ENCODE results near the gene PCID2.

The PCID2 gene

DNA sequence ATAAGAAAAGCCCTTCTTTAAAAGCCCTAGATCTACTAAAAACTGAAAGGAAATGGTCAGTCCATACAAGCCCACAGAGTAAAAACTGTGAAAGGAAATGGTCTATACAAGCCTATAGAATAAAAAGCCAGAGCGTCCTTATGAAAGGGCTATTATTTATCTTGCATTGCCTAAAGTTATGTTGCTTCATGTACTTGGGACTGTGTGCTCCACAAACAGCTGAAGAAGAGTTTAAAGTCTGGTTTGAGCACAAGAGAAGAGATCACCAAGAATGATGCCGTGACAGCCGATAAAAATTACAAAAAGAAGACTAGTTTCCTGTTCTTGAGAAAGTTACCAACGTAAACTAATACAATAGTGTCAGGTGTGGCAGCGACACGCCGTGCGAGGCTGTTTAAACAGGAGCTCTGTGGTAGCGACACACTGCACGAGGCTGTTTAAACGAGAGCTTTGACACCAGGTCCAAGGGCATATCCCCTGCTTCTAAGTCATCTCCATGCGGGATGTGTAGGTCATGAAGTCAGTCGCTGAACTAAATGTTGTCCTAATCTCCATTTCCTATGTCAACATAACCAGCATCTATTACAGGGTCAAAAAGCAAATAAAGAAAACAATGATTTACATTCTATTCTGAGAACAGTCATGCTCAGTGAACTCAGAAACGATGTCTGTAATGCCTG lies 24.9 kb downstream of the PCID2 start:
- TF ChIP-seq, protein P1, sequence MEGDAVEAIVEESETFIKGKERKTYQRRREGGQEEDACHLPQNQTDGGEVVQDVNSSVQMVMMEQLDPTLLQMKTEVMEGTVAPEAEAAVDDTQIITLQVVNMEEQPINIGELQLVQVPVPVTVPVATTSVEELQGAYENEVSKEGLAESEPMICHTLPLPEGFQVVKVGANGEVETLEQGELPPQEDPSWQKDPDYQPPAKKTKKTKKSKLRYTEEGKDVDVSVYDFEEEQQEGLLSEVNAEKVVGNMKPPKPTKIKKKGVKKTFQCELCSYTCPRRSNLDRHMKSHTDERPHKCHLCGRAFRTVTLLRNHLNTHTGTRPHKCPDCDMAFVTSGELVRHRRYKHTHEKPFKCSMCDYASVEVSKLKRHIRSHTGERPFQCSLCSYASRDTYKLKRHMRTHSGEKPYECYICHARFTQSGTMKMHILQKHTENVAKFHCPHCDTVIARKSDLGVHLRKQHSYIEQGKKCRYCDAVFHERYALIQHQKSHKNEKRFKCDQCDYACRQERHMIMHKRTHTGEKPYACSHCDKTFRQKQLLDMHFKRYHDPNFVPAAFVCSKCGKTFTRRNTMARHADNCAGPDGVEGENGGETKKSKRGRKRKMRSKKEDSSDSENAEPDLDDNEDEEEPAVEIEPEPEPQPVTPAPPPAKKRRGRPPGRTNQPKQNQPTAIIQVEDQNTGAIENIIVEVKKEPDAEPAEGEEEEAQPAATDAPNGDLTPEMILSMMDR (IDR thresholded peaks at IDR 0.05; ENCODE audit: low read depth, low read length), result no peak
- Histone ChIP-seq H3K4me3 (ENCODE audit: low read depth, low read length) (no peak overlapping the region), H3K36me3 (peaks cover 58% of the 10 kb centered on the region), H3K27me3 (no peaks in the 10 kb centered on the region), H3K4me1 (peaks cover 9% of the 10 kb centered on the region), H3K9me3 (no peaks in the 10 kb centered on the region)
- no peak for DNase-seq

DNA sequence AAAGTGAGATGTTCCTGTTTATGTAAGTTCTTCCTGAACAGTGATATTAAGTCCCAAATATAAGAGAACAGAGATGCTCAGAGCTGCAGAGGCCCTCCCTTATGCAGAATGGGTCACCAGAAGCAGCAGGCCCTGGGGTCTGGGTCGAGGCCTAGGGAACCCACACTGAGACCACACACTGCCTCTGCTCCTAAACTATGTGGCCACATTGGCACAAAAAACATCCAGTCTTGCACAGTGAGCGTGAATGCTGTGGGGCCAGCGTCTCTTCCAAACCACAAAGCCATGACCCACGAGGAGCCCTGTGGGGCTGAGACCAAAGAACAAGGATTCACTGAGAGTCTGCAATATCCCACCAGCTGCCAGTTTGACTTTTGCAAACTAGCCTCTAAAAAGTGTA lies 26.4 kb downstream of the PCID2 start:
- no peak for DNase-seq
- no peaks in the 10 kb centered on the region for H3K9me3 ChIP-seq
- TF ChIP-seq, protein P1 (IDR thresholded peaks at IDR 0.05; ENCODE audit: low read depth, low read length), result no peak
- H3K4me1 ChIP-seq, result peaks cover 10% of the 10 kb centered on the region
- no peak overlapping the region for H3K4me3 ChIP-seq (ENCODE audit: low read depth, low read length)
- H3K36me3 ChIP-seq, result peaks cover 65% of the 10 kb centered on the region
- H3K27me3 ChIP-seq, result no peaks in the 10 kb centered on the region

DNA sequence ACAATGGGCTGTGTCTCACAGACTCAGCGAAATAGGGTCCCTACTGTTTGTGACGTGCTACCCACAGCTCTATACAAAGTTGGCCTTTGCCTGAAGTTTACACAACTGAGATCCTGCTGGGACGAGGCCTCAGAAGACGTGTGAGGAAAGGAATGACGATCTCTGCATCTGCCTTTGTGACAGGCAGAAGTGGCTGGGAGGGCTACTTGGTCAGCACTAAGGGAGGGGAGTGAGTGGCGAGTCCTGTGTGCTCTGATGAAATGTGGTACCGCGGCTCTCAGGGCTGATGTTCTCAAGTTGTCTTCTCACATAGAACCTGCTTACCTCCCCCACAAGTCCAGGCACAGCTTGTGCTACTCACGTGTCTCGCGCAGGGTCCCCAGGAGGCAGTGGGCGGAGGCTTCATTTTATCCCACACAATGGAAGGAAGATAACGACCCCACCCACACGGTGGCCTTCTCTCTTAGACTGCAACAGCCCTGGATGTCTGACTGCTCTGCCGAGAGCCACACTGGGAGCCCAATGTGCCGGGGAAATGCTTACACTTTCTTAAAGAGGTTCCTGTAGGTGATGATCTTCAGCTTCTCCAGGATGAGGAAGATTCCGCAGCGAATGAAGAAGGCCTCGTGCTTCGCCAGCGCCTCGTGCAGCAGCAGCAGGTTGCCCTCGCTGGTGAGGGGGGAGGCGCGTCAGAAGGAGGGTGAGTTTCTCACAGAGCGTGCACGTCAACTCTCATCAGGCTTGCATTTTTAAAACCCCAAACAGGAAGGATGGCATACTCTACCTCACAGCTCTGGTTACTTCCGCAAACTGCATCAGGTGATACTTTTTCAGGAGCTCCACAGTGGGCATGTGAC lies 28.9 kb downstream of the PCID2 start:
- Histone ChIP-seq H3K4me1 (peaks cover 7% of the 10 kb centered on the region), H3K36me3 (peaks cover 79% of the 10 kb centered on the region), H3K9me3 (no peaks in the 10 kb centered on the region), H3K4me3 (ENCODE audit: low read depth, low read length) (no peak overlapping the region), H3K27me3 (no peaks in the 10 kb centered on the region)
- DNase-seq, result no peak
- TF ChIP-seq, protein P1 (IDR thresholded peaks at IDR 0.05; ENCODE audit: low read depth, low read length), result no peak

DNA sequence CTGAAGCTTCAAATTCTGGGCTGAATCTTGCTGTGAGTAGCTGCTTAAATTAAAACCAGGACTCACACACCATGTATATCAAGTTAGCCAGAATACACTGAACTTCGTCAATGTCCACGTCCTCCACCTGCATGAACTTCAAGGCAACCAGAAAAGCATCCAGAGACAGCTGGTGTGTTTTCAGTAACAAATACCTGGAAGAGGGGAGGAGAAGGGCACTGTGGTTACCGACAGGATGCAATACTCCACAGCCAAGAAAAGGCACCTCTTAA lies 29.6 kb downstream of the PCID2 start:
- peaks cover 7% of the 10 kb centered on the region for H3K4me1 ChIP-seq
- H3K27me3 ChIP-seq, result no peaks in the 10 kb centered on the region
- peaks cover 75% of the 10 kb centered on the region for H3K36me3 ChIP-seq
- H3K4me3 ChIP-seq (ENCODE audit: low read depth, low read length), result no peak overlapping the region
- no peaks in the 10 kb centered on the region for H3K9me3 ChIP-seq
- TF ChIP-seq, protein P1 (IDR thresholded peaks at IDR 0.05; ENCODE audit: low read depth, low read length), result no peak
- DNase-seq, result no peak

DNA sequence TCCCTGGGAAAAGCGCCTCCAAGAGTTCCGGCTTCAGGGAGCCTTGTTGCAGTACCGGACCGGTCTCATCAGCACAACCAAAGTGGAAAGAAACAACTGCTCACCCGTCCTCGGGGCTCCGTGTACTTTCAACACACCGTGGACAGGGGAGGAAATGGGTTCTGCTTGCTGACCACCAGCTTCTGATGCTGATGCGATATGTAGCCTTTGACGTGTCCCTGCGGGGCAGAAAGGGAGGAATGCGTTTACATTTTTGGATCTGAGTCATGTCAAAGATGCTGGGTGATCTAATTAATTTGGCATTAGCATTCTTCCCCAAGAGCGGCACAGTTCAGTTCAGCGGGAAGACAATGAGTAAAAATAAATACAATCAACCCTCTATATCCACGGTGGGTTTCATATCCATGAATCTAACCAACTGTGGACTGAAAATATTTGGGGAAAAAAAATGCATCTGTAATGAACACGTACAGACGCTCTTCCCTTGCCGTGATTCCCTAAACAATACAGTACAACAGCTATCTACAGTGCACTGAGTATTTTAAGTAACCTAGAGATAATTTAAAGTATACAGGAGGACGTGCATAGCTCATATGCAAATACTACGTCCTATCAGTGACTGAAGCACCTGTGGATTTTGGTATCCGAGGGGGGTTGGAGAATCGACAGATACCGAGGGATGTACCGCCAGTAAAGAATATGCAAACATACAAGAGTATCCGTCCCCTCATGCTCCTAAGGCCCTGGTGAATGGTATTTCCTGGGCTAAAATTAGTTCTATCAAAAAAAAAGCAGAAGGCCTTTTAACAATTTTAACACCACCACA lies 30.2 kb downstream of the PCID2 start:
- peak; percentile 29 for DNase-seq
- TF ChIP-seq, protein P1 (IDR thresholded peaks at IDR 0.05; ENCODE audit: low read depth, low read length), result no peak
- H3K4me3 ChIP-seq (ENCODE audit: low read depth, low read length), result no peak overlapping the region
- peaks cover 71% of the 10 kb centered on the region for H3K36me3 ChIP-seq
- H3K4me1 ChIP-seq, result peaks cover 7% of the 10 kb centered on the region
- H3K9me3 ChIP-seq, result no peaks in the 10 kb centered on the region
- no peaks in the 10 kb centered on the region for H3K27me3 ChIP-seq

Measured in BE2C (cell line).